ENCODE measurements around the gene ACTN1.

The ACTN1 gene

DNA sequence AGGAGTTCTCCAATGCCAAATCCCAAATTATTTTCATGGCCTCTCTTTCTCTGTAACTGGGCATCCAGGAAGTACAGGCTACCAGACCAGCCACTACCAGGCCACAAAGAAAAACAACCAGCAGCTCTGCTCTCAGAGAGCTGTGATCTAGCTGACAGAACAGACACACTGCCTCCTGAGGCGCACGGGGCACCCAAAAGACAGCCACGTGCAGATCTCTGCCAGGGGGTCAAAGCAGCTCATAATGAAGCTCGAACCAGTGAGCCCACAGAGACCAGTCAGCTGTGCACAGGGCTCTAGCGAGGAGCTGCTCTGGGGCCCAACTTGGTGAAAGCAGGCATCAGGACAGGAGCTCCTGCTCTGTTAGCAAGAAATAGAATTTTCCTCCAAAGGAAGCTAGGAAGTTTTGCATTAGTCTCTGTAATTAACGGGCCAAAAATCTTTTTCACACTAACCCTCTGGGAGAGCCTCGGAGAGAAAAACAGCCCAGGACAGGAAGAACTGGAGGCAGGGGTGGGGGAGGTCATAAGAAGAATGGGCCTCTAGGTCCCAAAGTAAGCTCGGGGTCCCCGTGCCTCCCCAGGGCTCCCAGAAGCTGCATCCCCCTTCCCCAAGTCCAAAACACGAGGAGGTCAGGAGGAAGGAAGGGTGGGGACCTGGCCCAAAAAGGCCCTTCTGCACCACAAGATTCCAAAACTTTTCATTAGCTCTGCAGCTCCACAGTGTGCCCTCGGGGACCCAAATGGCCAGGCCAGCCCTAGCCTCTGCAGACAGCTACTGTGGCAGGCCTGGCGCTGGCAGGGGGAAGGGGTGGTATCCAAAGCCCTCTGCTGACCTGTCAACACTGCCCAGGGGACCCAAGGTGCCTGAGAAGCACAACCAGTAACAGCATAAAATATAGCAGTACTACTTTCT, 30.2 kb downstream of the ACTN1 start:
- no peak for DNase-seq

DNA sequence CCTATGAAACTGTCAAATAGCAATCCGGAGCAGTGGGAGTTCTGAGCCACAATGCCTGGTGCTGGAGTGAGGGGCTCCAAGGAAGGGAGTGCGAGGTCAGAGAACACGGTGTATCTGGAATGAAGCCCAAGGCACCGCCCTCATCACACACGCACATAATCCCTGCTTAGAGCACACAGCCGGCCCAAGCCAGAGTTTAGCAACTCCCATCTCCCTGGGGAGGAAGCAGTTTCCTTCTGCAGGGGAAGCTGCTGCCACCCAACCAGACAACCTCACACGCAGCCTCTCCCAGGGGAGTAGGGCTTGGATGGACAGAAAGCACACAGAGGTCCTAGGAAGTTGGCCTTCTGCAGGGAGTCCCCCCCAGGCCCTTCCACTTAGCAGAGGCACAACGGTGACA, 31.3 kb downstream of the ACTN1 start:
- DNase-seq, result peak; percentile 97

DNA sequence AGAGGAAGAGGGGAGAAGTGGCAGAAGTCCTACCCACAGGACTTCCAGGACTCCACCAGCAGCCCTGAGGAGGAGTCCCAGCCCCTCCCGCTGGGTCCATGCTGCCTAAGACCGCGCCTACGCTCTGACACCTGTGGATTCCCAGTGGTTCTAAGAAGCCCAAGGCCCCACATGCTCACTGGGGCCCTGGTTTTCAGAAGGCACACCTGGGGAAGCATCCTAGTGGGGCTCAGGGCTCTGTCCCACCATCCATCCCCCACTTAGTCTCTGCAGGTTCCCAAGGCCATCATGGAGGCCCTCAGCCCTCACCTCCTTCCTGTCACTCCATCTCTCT, 32.6 kb downstream of the ACTN1 start:
- no peak for DNase-seq

DNA sequence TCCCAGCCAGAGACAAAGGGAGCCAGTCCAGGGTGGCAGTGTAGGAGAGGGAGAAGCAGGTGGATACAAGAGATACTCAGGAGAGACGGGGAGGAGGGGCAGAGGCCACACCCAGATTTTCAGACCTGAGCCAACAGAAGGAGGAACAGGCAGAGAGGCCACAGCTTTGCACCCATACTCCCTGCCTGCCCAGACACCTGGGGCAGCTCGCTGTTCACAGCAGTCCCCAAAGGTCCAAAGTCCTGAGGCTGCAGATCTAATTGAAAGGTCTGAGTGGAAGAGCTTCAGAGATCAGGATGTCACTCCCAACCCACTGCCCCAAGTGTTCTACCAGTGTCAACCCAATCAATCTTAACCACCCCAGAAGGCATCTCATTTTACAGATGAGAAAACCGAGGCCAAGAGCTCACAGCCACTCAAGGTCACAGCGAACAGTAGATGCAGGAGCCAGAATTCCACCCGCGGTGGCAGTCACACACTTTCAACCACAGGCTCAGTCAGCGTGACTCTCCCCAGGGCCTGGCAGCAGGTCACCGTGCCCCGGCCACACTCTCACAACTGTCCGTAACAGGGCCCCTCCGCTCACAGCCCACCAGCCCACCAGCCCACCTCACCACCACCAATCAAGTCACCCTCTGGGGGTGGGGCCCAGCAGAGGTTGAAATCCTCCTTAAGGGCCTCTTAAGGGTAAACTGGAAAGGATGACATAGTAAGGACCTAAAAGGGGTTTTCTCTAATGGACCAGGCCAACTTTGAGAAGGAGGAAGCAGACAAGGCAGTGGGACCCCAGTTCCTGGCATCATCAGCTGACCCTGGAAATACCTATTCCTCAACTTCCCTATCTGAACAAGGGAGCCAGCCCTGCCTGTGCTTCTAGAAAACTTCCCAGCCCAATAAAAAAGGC, 33.3 kb downstream of the ACTN1 start:
- DNase-seq, result no peak

DNA sequence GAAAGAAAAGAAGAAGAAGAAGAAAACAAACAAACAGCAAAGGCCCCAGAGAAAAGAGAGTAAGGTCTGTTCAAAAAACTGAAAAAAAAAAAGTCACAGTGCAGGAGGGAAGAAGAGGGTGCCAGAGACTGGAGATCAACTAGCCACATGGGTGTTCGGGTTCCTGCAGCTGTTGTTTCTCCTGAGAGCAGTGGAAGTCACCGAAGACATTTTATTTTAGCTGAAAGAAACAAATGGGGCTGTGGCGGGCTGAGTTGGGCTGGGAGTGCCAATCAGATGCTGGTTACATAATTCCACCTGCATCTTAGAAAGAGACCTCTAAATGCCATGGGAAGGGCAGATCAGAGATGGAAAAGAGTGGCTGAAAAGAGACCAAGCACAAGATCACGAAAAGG, 33.9 kb downstream of the ACTN1 start:
- no peak for DNase-seq

DNA sequence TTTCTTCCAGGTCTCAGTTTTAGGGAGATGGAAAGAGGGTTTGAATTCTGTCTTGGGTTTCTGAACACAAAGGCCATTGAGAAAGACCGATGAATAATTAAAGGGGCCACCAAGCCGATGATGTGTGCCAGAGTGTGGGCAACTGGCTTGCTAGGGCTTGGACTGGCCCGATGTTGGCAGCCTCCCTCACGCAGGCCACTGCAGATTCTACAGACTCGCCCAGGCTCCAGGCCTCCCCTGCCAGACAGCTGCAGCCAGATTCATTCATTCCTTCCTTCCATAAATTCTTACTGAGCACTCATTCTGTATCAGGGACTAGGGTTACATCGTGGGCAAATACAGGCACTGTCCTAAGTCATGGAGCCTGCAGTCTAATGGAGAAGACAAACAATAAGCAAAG, 34.9 kb downstream of the ACTN1 start:
- no peak for DNase-seq

DNA sequence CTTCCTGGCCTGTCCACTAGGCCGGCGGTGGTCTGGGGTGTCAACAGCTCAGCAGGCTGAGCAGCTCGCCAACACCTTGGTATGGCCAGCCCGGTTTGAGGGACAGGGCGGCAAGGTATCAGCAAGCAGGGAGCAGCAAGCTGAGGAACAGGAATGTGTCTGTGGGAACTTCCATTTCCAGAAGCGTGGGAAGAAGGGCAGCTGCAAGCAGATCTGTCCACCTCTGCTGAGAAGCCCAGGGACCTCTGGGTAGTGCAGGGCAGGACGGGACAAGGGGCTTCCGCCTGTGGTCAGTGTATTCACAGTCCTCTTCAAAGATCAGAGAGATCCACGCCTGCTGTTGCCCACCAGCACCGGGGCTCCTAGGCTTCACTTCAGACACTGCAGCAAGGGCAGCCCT, 36.0 kb downstream of the ACTN1 start:
- DNase-seq, result no peak

DNA sequence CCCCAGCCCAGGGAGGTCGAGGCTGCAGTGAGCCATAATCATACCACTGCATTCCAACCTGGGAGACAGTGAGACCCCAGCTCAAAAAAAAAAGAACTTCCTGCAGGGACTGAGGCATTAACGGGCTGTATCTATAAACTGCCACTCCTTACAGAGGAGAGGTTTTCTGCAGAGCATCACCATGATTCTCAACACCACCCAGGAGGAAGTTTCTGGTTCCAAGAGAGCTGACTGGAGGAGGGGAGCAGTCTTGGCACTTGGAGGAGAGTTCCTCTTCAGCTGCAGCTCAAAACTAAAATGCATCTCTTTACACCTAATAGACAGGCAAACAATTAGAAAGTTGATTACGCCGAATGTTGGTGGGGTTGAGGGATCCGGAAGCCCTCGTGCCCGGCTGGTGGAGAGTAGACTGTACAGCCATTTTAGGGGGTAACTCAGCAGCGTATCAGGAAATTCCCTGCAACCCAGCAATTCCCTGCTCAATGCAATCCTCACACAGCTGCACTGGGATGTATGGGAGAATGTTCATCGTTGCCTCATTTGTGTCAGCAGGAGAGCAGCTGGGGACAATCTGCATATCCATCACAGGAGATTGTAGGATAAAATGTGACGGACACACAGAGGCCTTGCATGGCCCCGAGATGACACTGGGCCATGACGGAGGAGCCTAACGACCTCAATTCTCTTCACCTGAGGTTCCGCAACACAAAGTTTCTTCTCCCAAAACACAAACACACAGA, 36.6 kb downstream of the ACTN1 start:
- no peak for DNase-seq

DNA sequence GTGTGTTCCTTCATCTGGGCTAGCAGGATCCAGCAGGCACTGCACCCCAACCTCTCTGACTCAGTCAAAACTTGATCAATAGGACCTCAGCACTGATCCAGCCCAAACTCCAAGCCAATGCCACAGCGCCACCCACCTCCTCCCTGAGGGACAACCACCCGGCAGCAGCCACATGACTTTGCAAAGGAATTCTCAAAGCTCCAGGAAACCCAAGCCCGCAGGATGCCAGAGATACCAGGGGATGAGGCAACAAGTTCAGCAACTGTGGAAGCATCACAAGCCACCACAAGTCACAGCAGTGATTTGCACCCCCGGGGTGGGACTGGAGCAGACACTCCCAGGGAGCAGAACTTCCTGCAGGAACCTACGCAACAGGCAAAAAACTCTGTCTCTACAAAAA, 37.3 kb downstream of the ACTN1 start:
- no peak for DNase-seq

DNA sequence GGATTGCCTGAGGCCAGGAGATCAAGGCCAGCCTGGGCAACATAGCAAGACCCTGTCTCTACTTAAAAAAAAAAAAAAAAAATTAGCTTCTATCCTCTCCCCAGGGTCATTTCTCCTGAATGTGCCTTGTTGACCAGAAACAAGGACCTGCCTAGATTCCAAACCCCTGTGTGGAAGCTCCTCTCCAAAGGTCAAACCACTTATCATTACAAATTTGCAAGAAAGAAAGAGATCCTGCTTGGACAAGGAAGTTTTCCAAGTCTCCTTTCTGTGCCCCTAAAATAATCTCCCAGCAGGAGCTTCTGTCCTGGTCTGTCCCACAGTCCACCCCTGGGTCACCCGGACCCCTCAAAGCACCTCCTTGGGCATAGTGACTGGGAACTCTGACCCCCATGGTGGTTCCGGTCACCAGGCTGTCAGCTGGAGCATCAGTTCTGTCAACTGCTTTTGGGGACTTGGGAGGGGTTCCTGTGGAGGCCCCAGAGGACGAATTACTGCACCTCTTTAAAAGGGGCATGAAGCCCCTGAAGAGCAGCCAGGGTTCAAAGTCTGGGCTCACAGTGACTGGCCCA, 38.4 kb downstream of the ACTN1 start:
- DNase-seq, result no peak

DNA sequence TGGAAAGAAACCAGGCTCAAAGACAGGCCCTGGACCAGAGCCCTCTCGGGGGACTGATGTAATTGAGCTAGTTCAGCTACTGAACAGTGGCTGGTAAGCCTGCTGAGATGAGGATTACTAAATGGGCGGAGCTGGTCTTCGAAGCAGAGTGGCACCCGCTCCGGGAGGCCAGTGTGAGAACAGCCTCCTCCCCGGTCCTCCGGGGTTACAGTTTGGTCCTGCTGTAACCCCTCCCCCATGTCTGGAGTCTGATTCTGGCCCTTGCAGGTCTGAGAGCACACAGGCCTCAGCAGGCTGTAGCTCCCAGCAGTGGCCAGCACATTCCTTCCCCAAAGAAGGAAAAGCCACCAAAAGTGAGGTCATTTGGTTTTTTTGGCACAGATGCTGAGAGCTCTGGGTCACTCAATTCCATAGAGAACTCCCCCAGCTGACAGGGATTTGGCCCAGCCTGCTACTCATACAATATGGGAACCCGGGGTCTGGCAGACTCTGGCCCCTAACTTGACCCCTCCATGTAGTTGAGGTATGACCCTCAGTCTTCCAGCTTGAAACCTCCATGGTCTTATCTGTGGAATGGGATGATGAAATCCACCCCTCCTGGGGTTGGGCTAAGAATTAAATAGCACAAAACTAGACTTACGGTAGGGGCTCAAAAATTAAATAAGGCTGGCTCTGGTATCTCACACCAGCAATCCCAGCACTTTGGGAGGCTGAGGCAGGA, 39.0 kb downstream of the ACTN1 start:
- peak; percentile 78 for DNase-seq

DNA sequence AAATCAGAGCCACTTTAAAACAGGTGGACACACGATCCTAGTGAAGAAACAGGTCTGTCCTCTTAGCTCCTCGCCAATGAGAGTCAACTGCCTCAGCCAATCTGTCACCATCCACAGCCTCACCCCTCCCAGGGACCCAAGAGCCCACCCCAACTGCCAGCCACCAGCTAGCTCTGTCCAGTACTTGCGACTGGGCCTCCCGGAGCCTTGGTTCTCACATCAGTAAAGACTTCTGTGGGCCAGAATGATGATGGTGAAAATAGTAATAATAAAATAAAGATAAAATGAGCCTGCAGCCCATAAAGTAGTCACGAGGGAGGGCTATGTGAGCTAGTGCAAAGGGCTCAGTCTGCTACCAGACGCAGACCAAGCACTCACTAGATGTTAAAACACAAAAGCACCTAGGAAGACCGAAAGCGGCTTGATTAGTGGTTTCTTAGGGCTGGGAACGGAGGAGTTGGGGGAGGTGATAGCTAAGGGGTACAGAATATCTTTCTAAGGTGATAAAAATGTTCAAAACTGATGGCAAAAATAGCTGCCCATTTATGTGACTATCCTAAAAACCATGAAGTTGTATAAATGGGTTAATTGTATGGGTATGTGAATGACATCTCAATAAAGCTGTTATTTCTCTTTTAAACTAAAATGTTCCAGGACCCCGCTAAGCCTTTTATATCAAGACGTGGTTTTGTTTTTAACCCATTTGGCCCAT, 39.8 kb downstream of the ACTN1 start:
- no peak for DNase-seq

DNA sequence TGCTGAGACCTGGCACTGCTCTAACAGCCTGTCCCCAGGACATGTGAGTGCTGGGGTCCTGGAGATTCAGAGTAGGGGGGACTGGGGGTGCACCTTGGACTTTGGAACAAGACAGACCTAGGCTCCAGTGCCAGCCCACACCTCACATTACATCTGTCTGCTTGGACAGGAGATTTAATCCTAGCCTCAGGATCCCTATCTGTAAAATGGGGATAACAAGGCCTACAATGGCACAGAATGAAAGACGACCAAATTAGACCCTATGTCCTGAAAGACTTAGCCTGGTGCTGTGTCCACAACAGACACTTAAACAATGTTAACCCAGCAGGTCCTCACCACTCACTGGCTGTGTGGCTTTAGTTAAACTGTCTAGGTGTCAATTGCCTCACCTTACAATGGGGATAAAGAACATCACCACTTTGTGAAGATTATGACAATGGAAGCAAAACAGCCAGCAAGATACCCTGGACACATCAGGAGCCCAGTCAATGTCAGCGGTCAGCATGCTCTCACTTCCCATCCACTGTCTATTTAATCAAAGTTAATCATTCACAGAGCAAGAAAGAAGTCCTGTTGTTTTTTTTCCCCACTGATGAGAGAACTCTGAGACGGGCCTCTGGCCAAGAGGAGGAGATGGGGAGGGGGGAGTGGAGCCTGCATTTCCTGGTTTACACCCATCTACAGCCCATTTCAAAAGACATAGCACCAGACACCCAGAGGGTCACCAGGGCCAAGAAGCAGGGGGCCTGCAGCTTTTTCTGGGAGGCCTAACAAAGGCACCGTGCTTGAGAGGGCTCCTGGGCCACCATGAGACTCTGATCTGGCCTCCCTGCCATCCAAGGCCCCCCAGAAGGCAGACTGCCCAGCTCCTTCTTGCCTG, 40.6 kb downstream of the ACTN1 start:
- DNase-seq, result no peak

DNA sequence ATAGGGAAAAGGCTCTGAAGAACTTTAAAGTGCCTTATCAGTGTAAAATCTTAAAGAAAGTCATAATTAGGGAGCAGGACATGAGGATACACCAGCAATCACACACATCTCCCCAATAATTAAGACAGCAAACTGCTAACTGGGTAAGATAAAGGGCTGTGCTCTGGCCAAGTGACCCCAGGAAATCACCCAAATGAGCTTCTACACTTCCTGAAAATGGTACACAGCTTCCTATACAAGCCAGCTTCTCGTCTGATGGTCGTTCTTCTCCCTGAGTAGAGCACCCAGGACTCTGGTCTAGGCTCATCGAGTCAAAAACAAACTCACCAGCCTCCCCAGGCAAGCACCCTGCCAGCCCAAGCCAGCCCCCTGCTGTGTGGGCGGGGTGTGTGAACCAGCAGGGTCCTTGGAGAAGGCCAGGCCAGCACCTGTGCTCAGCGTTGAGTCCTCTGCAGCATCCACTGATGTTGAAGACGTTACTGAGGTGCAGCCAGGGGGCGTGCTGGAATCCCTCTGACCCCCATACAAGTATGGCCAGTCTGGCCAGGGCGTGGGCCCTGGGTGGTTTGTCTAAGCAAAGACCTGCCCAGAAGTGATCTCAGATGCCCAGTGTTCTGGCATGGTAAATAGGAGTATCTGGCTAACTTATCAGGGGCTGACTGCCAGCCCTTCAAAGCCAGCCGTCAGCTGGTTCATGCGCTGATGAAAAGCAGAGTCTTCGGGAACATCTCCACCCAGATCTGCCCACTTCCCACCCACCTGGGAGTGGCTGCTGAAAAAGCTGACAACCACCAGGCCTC, 41.4 kb downstream of the ACTN1 start:
- no peak for DNase-seq

DNA sequence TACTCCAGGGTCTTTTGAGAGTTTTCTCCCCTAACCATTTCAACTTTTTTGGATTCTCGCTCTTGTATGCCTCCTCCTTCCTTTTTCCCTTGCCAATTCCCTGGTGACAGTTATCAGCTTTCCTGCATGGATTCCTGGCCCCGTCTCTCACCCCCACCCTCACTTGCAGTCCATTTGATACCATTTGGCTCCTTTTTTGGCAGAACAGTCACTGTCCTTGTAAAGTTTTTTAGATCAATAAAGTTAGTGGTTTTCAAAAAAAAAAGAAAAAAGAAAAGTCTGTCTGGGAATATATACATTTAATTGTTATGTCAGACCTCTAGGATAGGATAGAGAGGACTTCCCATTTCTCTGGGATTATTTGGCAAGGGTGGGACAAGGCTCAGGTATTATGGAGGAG, 42.1 kb downstream of the ACTN1 start:
- no peak for DNase-seq

DNA sequence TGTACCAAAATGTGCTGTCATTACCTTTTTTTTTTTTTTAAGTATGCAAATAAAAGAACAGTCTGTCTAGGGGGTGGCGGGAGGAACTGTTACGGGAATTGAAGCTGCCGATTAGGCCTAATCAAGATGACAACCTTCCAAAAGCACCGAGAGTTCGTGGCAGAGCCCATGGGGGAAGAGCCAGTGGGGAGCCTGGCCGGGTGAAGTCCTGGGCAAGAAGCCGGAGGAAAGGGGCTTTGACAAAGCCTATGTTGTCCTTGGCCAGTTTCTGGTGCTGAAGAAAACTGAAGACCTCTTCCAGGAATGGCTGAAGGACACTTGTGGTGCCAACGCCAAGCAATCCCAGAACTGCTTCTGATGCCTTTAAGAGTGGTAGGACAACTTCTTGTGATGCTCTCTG, 42.6 kb downstream of the ACTN1 start:
- no peak for DNase-seq

DNA sequence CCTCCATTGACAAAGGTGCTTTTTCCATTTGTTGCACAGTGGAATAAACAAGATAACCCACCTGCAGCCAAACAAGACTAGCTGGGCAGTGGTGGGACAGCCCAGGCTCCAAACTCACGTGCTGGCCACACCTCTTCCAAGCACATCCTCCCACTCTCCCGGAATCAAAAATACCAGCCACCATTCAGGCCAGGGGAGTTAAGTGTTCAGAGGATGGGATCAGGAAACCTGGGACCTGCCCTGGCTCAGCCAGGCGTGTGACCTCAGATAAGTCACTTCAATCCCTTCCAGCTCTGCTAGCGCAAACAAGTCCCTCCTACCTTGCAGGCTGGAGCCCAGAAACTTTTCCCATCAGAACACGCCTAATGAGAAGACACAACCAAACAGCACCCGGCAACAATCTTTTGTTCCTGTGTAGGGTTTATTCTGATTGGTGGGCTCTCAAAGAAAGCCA, 43.3 kb downstream of the ACTN1 start:
- peak; percentile 8 for DNase-seq

DNA sequence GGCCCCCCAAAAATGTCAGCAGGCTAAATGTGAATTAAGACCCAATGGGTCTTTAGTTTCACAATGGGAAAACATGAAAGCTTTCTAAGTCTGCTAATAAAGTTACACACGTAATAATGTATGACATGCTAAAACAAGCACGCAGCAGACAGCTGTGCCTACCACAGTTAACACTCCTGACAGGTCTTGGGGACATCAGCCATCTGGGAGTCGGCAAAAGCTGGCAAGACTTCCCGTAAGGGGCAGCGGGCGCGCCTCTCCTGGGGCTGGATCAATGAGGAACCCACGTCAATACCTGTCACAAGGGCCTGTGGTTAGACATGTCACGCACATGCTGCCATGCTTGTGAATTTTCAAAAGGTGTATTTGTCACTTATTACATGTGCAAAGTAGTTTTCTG, 45.0 kb downstream of the ACTN1 start:
- DNase-seq, result no peak

DNA sequence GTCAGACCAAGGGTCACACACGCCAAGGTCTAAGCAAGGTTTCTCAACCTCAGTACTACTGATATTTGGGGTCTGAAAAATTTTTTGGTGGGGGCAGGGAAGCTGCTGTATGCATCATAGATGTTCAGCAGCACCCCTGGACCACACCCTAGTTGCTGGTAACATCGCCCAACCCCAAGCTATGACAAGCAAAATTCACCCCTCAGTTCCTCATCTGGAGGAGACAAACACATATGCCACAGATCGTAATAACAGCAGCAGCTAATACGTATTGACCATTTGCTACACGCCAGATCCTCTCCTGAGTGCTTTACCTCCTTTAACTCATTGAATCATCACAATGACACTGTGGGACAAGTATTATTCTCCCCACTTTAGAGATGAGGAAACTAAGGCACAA, 46.4 kb downstream of the ACTN1 start:
- DNase-seq, result no peak

DNA sequence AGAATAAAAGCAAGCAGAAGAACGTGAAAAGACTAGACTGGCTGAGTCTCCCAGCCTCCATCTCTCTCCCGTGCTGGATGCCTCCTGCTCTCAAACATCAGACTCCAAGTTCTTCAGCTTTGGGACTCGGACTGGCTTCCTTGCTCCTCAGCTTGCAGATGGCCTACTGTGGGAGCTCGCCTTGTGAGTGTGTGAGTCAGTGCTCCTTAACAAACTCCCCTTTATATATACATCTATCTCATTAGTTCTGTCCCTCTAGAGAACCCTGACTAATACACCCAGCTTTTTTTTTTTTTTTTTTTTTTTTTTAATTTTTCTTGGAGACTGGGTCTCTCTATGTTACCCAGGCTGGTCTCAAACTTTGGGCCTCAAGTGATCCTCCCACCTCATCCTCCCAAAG, 46.9 kb downstream of the ACTN1 start:
- no peak for DNase-seq

All from NCI-H82 (cell line).